ENCODE data around the gene BCAS3. TPM values are rescaled to one million over a fixed set of nuclear protein-coding genes. Genes with fewer than 3 reads are reported as not detected.

BCAS3 gene
- polyA plus RNA-seq, 1 donor from 2014 or later: 21.6 TPM

DNA sequence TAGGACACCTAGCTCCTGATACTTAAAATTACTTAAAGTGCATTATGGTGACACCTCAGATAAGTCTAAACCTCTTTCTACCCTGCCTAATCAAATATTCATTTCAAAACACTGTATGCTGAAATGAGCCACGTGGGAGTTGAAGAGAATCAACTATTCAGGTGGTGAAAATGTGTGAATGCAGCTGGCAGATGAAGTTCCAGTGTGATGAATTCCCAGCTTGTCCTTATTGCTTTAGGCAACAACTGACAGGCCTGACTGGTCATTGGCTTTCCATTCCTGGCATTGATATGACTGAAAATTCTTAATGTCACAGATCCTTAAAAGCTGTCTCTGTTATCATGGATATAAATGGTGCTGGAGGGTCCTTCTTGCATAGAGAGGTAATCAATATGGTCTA, 420.1 kb downstream of the BCAS3 start:
- Histone ChIP-seq H3K9me2 (ENCODE audit: insufficient read depth, low read length) (no peaks in the 10 kb centered on the region), H3K27me3 (ENCODE audit: insufficient read depth, low read depth, low read length) (no peaks in the 10 kb centered on the region), H3K79me2 (replicated peaks; ENCODE audit: insufficient read depth, low read length) (no peaks in the 10 kb centered on the region), H4K20me1 (ENCODE audit: insufficient read depth) (no peaks in the 10 kb centered on the region), H3K9ac (ENCODE audit: low read length) (no peak overlapping the region), H3F3A (ENCODE audit: insufficient read depth, low read length, poor library complexity, severe bottlenecking) (no peaks in the 10 kb centered on the region), H3K36me3 (ENCODE audit: insufficient read depth, low read length) (no peaks in the 10 kb centered on the region), H3K27ac (ENCODE audit: low read length) (no peak overlapping the region), H2AFZ (ENCODE audit: low read depth, low read length) (no peak overlapping the region), H3K4me2 (ENCODE audit: low read length) (no peak overlapping the region), H3K9me3 (ENCODE audit: low read length) (no peaks in the 10 kb centered on the region), H3K4me3 (ENCODE audit: low read length) (no peak overlapping the region)
- TF ChIP-seq, protein P1, sequence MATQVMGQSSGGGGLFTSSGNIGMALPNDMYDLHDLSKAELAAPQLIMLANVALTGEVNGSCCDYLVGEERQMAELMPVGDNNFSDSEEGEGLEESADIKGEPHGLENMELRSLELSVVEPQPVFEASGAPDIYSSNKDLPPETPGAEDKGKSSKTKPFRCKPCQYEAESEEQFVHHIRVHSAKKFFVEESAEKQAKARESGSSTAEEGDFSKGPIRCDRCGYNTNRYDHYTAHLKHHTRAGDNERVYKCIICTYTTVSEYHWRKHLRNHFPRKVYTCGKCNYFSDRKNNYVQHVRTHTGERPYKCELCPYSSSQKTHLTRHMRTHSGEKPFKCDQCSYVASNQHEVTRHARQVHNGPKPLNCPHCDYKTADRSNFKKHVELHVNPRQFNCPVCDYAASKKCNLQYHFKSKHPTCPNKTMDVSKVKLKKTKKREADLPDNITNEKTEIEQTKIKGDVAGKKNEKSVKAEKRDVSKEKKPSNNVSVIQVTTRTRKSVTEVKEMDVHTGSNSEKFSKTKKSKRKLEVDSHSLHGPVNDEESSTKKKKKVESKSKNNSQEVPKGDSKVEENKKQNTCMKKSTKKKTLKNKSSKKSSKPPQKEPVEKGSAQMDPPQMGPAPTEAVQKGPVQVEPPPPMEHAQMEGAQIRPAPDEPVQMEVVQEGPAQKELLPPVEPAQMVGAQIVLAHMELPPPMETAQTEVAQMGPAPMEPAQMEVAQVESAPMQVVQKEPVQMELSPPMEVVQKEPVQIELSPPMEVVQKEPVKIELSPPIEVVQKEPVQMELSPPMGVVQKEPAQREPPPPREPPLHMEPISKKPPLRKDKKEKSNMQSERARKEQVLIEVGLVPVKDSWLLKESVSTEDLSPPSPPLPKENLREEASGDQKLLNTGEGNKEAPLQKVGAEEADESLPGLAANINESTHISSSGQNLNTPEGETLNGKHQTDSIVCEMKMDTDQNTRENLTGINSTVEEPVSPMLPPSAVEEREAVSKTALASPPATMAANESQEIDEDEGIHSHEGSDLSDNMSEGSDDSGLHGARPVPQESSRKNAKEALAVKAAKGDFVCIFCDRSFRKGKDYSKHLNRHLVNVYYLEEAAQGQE (IDR thresholded peaks at IDR 0.05; ENCODE audit: borderline replicate concordance): no peak
- TF ChIP-seq EZH2 (IDR thresholded peaks at IDR 0.05; ENCODE audit: borderline replicate concordance, insufficient read depth, low read length, poor library complexity, severe bottlenecking): no peak
- no peak for TF ChIP-seq MXI1 (conservative IDR thresholded peaks at IDR 0.05; ENCODE audit: poor library complexity, severe bottlenecking)
- no peak for TF ChIP-seq SMC3 (conservative IDR thresholded peaks at IDR 0.05; ENCODE audit: poor library complexity)
- no peak for TF ChIP-seq EP300 (conservative IDR thresholded peaks at IDR 0.05; ENCODE audit: poor library complexity, severe bottlenecking)
- TF ChIP-seq, protein P2, sequence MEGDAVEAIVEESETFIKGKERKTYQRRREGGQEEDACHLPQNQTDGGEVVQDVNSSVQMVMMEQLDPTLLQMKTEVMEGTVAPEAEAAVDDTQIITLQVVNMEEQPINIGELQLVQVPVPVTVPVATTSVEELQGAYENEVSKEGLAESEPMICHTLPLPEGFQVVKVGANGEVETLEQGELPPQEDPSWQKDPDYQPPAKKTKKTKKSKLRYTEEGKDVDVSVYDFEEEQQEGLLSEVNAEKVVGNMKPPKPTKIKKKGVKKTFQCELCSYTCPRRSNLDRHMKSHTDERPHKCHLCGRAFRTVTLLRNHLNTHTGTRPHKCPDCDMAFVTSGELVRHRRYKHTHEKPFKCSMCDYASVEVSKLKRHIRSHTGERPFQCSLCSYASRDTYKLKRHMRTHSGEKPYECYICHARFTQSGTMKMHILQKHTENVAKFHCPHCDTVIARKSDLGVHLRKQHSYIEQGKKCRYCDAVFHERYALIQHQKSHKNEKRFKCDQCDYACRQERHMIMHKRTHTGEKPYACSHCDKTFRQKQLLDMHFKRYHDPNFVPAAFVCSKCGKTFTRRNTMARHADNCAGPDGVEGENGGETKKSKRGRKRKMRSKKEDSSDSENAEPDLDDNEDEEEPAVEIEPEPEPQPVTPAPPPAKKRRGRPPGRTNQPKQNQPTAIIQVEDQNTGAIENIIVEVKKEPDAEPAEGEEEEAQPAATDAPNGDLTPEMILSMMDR (IDR thresholded peaks at IDR 0.05; ENCODE audit: poor library complexity, severe bottlenecking): no peak
- no peak for TF ChIP-seq POLR2AphosphoS5 (IDR thresholded peaks at IDR 0.05)
- TF ChIP-seq TAF1 (IDR thresholded peaks at IDR 0.05; ENCODE audit: low read depth): no peak
- no peak for TF ChIP-seq RAD21 (conservative IDR thresholded peaks at IDR 0.05)

DNA sequence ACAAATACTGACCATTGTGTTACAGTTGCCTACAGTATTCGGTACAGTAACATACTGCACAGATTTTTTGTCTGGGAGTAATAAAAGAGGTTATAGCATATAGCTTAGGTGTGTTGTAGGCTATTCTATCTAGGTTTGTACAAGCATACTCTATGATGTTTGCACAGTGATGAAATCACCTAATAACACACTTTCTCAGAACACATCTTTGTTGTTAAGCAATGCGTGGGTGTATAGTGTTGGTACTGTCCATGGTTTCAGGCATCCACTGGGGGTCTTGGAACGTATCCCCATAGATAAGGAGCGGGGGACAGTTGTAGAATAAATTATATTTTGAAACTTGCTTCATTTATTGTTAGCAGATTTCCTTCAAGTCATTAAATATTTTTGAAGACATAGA, 428.7 kb downstream of the BCAS3 start:
- H3K4me3 ChIP-seq (ENCODE audit: low read length): no peak overlapping the region
- H2AFZ ChIP-seq (ENCODE audit: low read depth, low read length): no peak overlapping the region
- no peak overlapping the region for H3K4me2 ChIP-seq (ENCODE audit: low read length)
- H3F3A ChIP-seq (ENCODE audit: insufficient read depth, low read length, poor library complexity, severe bottlenecking): no peaks in the 10 kb centered on the region
- no peaks in the 10 kb centered on the region for H3K9me3 ChIP-seq (ENCODE audit: low read length)
- TF ChIP-seq, protein P2 (IDR thresholded peaks at IDR 0.05; ENCODE audit: poor library complexity, severe bottlenecking): no peak
- TF ChIP-seq EP300 (conservative IDR thresholded peaks at IDR 0.05; ENCODE audit: poor library complexity, severe bottlenecking) (no peak), RAD21 (conservative IDR thresholded peaks at IDR 0.05) (no peak), TAF1 (IDR thresholded peaks at IDR 0.05; ENCODE audit: low read depth) (no peak)
- H3K9ac ChIP-seq (ENCODE audit: low read length): no peak overlapping the region
- no peaks in the 10 kb centered on the region for H3K36me3 ChIP-seq (ENCODE audit: insufficient read depth, low read length)
- no peaks in the 10 kb centered on the region for H3K9me2 ChIP-seq (ENCODE audit: insufficient read depth, low read length)
- H3K79me2 ChIP-seq (replicated peaks; ENCODE audit: insufficient read depth, low read length): no peaks in the 10 kb centered on the region
- H3K27ac ChIP-seq (ENCODE audit: low read length): no peak overlapping the region
- H3K27me3 ChIP-seq (ENCODE audit: insufficient read depth, low read depth, low read length): no peaks in the 10 kb centered on the region
- H4K20me1 ChIP-seq (ENCODE audit: insufficient read depth): no peaks in the 10 kb centered on the region
